ENCODE measurements around the gene SEC16A. TPM values are rescaled to one million over a fixed set of nuclear protein-coding genes. Genes with fewer than 3 reads are reported as not detected.

SEC16A gene
- total and polyA plus RNA-seq, 2 experiments from 2014 or later: 42.0 to 42.7 TPM

GRCh38 chr9:136445799-136446198 lies 37.0 kb downstream of the SEC16A start:
- no peaks in the 10 kb centered on the region for H4K20me1 ChIP-seq (ENCODE audit: insufficient read depth, poor library complexity, severe bottlenecking)
- no peaks in the 10 kb centered on the region for H3K9me3 ChIP-seq (ENCODE audit: low read depth)
- no peaks in the 10 kb centered on the region for H3K79me2 ChIP-seq
- no peaks in the 10 kb centered on the region for H3K9me2 ChIP-seq (replicated peaks; ENCODE audit: insufficient read depth)
- H3K27me3 ChIP-seq: no peaks in the 10 kb centered on the region
- H3K36me3 ChIP-seq (replicated peaks; ENCODE audit: insufficient read depth, low read depth): no peaks in the 10 kb centered on the region
- H3K4me2 ChIP-seq: no peak overlapping the region
- TF ChIP-seq EZH2 (IDR thresholded peaks at IDR 0.05; ENCODE audit: borderline replicate concordance) (no peak), CTCF (IDR thresholded peaks at IDR 0.05; ENCODE audit: poor library complexity) (no peak), EZH2phosphoT487 (IDR thresholded peaks at IDR 0.05; ENCODE audit: low read depth, severe bottlenecking, unreplicated experiment) (no peak)
- DNase-seq (ENCODE audit: low spot score): no peak
- 93% methylated on average over 7 of the region's 7 CpGs for WGBS (ENCODE audit: low lambda C conversion rate, missing lambda C conversion rate)
- H3K4me1 ChIP-seq (ENCODE audit: insufficient read depth): no peaks in the 10 kb centered on the region
- no peak overlapping the region for H3K4me3 ChIP-seq
- no peak overlapping the region for H2AFZ ChIP-seq
- no peak overlapping the region for H3K27ac ChIP-seq

GRCh38 chr9:136444102-136444501 lies 38.7 kb downstream of the SEC16A start:
- Histone ChIP-seq H3K9me3 (ENCODE audit: low read depth) (no peaks in the 10 kb centered on the region), H3K27ac (no peak overlapping the region), H3K79me2 (peaks cover 4% of the 10 kb centered on the region), H3K4me2 (no peak overlapping the region), H2AFZ (no peak overlapping the region), H3K36me3 (replicated peaks; ENCODE audit: insufficient read depth, low read depth) (no peaks in the 10 kb centered on the region), H3K9me2 (replicated peaks; ENCODE audit: insufficient read depth) (no peaks in the 10 kb centered on the region), H3K27me3 (no peaks in the 10 kb centered on the region), H3K4me1 (ENCODE audit: insufficient read depth) (no peaks in the 10 kb centered on the region), H3K4me3 (no peak overlapping the region), H4K20me1 (ENCODE audit: insufficient read depth, poor library complexity, severe bottlenecking) (peaks cover 9% of the 10 kb centered on the region)
- 95% methylated on average over 19 of the region's 20 CpGs for WGBS (ENCODE audit: low lambda C conversion rate, missing lambda C conversion rate)
- DNase-seq (ENCODE audit: low spot score): no peak
- TF ChIP-seq CTCF (IDR thresholded peaks at IDR 0.05; ENCODE audit: poor library complexity): no peak
- no peak for TF ChIP-seq EZH2 (IDR thresholded peaks at IDR 0.05; ENCODE audit: borderline replicate concordance)
- no peak for TF ChIP-seq EZH2phosphoT487 (IDR thresholded peaks at IDR 0.05; ENCODE audit: low read depth, severe bottlenecking, unreplicated experiment)

GRCh38 chr9:136443687-136444086 lies 39.2 kb downstream of the SEC16A start:
- H4K20me1 ChIP-seq (ENCODE audit: insufficient read depth, poor library complexity, severe bottlenecking): peaks cover 9% of the 10 kb centered on the region
- TF ChIP-seq EZH2phosphoT487 (IDR thresholded peaks at IDR 0.05; ENCODE audit: low read depth, severe bottlenecking, unreplicated experiment): no peak
- TF ChIP-seq EZH2 (IDR thresholded peaks at IDR 0.05; ENCODE audit: borderline replicate concordance): no peak
- no peak for TF ChIP-seq CTCF (IDR thresholded peaks at IDR 0.05; ENCODE audit: poor library complexity)

GRCh38 chr9:136443087-136443486 lies 39.8 kb downstream of the SEC16A start:
- no peaks in the 10 kb centered on the region for H3K36me3 ChIP-seq (replicated peaks; ENCODE audit: insufficient read depth, low read depth)

More at GRCh38 chr9:136443687-136444086, 39.2 kb downstream of the SEC16A start:
- H3K9me3 ChIP-seq (ENCODE audit: low read depth): no peaks in the 10 kb centered on the region
- 97% methylated on average over 7 of the region's 7 CpGs for WGBS (ENCODE audit: low lambda C conversion rate, missing lambda C conversion rate)
- no peak overlapping the region for H3K27ac ChIP-seq
- H3K9me2 ChIP-seq (replicated peaks; ENCODE audit: insufficient read depth): no peaks in the 10 kb centered on the region
- no peak overlapping the region for H3K4me3 ChIP-seq
- no peaks in the 10 kb centered on the region for H3K4me1 ChIP-seq (ENCODE audit: insufficient read depth)
- H3K4me2 ChIP-seq: no peak overlapping the region
- no peaks in the 10 kb centered on the region for H3K27me3 ChIP-seq
- no peak for DNase-seq (ENCODE audit: low spot score)
- no peaks in the 10 kb centered on the region for H3K36me3 ChIP-seq (replicated peaks; ENCODE audit: insufficient read depth, low read depth)
- peaks cover 8% of the 10 kb centered on the region for H3K79me2 ChIP-seq
- H2AFZ ChIP-seq: no peak overlapping the region

More at GRCh38 chr9:136443087-136443486, 39.8 kb downstream of the SEC16A start:
- peaks cover 14% of the 10 kb centered on the region for H3K79me2 ChIP-seq
- no peaks in the 10 kb centered on the region for H3K9me3 ChIP-seq (ENCODE audit: low read depth)
- TF ChIP-seq EZH2phosphoT487 (IDR thresholded peaks at IDR 0.05; ENCODE audit: low read depth, severe bottlenecking, unreplicated experiment) (no peak), CTCF (IDR thresholded peaks at IDR 0.05; ENCODE audit: poor library complexity) (no peak), EZH2 (IDR thresholded peaks at IDR 0.05; ENCODE audit: borderline replicate concordance) (no peak)
- H3K4me3 ChIP-seq: no peak overlapping the region
- H3K27ac ChIP-seq: no peak overlapping the region
- H4K20me1 ChIP-seq (ENCODE audit: insufficient read depth, poor library complexity, severe bottlenecking): peaks cover 10% of the 10 kb centered on the region
- no peaks in the 10 kb centered on the region for H3K9me2 ChIP-seq (replicated peaks; ENCODE audit: insufficient read depth)
- DNase-seq (ENCODE audit: low spot score): no peak
- H2AFZ ChIP-seq: no peak overlapping the region
- 94% methylated on average over 15 of the region's 15 CpGs for WGBS (ENCODE audit: low lambda C conversion rate, missing lambda C conversion rate)
- no peak overlapping the region for H3K4me2 ChIP-seq
- peaks cover 4% of the 10 kb centered on the region for H3K4me1 ChIP-seq (ENCODE audit: insufficient read depth)
- H3K27me3 ChIP-seq: no peaks in the 10 kb centered on the region
